ENCODE results near the gene SEPSECS. TPM values are rescaled to one million over a fixed set of nuclear protein-coding genes. Genes with fewer than 3 reads are reported as not detected.

Gene SEPSECS
- total RNA-seq: 5.3 and 7.4 TPM in 2 replicates

GRCh38 chr4:25159837-25160713, at the start of gene SEPSECS:
SEPSECS (minus strand) TSS chr4:25160449; CDS start chr4:25160369, 80 bp downstream.

Other genes starting within 250 kb of the SEPSECS start
- 6.8 and 12.6 TPM in 2 replicates for gene CCDC149, start 247.4 kb downstream of the SEPSECS start, total RNA-seq
- gene LGI2, start 129.5 kb downstream of the SEPSECS start, total RNA-seq: under 0.01 TPM in 1 of 2 replicates, not detected in the other
- 18.7 and 32.7 TPM in 2 replicates for gene PI4K2B, start 73.6 kb upstream of the SEPSECS start, total RNA-seq
- 14.3 and 16.7 TPM in 2 replicates for gene ZCCHC4, start 152.3 kb upstream of the SEPSECS start, total RNA-seq
- 22.9 and 27.5 TPM in 2 replicates for gene ANAPC4, start 216.8 kb upstream of the SEPSECS start, total RNA-seq

Measured in smooth muscle cell of the umbilical artery (primary cell).